Transverse colon (tissue), 4 donors: ENCODE data around the gene TNFRSF18. TPM values are rescaled to one million over a fixed set of nuclear protein-coding genes. Genes with fewer than 3 reads are reported as not detected.

Experiments used
- DNase-seq: peaks from one replicate; pipeline ENCODE4 v3.0.0-alpha.2; 2019
- H3K27ac ChIP-seq, 4 donors: fragments of 200-600 bp; sonication (generic); 2 replicates each; pipeline ENCODE4 v1.5.1; 2016 to 2018; ENCODE audit warnings: inconsistent platforms in 4 of 4
- H3K27me3 ChIP-seq: fragments of 200-600 bp; sonication (generic); 2 replicates; pipeline ENCODE4 v1.5.1; 2017; ENCODE audit warnings: inconsistent platforms
- H3K36me3 ChIP-seq, 4 donors: fragments of 200-600 bp; sonication (generic); 2 replicates each; pipeline ENCODE4 v1.5.1; 2017 to 2019; ENCODE audit warnings: inconsistent platforms in 4 of 4
- H3K4me1 ChIP-seq, 4 donors: fragments of 200-600 bp; sonication (generic); 2 replicates each; pipeline ENCODE4 v1.5.1; 2017 to 2020; ENCODE audit warnings: inconsistent platforms in 4 of 4
- H3K4me3 ChIP-seq, 4 donors: fragments of 200-600 bp; sonication (generic); 1 replicate in 1 of 4; 2 replicates in 3 of 4; pipeline versions ENCODE4 v1.5.1 to v1.6.1; 2017 to 2019; ENCODE audit warnings: inconsistent platforms in 4 of 4
- H3K9me3 ChIP-seq, 2 donors: fragments of 200-600 bp; sonication (generic); 2 replicates each; pipeline ENCODE4 v1.5.1; 2017 to 2019; ENCODE audit warnings: inconsistent platforms in 2 of 2
- EP300 ChIP-seq: sonication (generic); formaldehyde crosslinking; IDR thresholded peaks from one replicate; pipeline ENCODE4 v1.6.1; 2017; ENCODE audit warnings: antibody characterized with exemption, low read depth
- POLR2A ChIP-seq: fragments of 450-650 bp; IDR thresholded peaks from one replicate; pipeline ENCODE4 v1.6.1; 2016; ENCODE audit warnings: antibody characterized with exemption, mild to moderate bottlenecking, moderate library complexity
- POLR2AphosphoS5 ChIP-seq, 3 donors: sonication (generic); formaldehyde crosslinking; IDR thresholded peaks; one replicate each; pipeline ENCODE4 v1.6.1; 2016; ENCODE audit warnings: antibody characterized with exemption in 3 of 3
- WGBS, 2 donors: methylation state at CpG; one replicate each; pipeline ENCODE4 v1.1.5; 2018; ENCODE audit warnings: low coverage in 1 of 2; 5-methylcytosine and 5-hydroxymethylcytosine counted together
- in situ Hi-C, 4 donors: fragments of 200-750 bp; cut with MboI; loops; one replicate each; pipeline versions ENCODE4 v1.15.0 to v1.15.1; 2017; ENCODE audit warnings: low sequenced_read_pairs in 3 of 4, low pct_ligation_motif_present in 1 of 4, low pct_unique_long_range_greater_than_20kb in 1 of 4
- intact Hi-C: fragments of 100-400 bp; cut with DNase I; formaldehyde crosslinking; loops from one replicate; pipeline ENCODE4 v1.15.1; 2023; ENCODE audit warnings: low total_unique reads
- total RNA-seq, 4 donors: library from RNA; depleted of rRNA; stranded (reverse); fragments of >200 nt; gene quantifications; one replicate each; pipeline ENCODE4 v1.1.0, GENCODE V29; 2016
- TF ChIP-seq, protein P1 (sequence below), 5 experiments: fragments of 200-600 bp in 3 of 5; fragments of 450-650 bp in 2 of 5; sonication (generic) in 3 of 5; IDR thresholded peaks; 1 replicate in 2 of 5; 2 replicates in 3 of 5; pipeline ENCODE4 v1.5.1; 2016 to 2017; ENCODE audit warnings: antibody characterized with exemption in 5 of 5, inconsistent platforms in 3 of 5, mild to moderate bottlenecking in 2 of 5, moderate library complexity in 1 of 5

Gene TNFRSF18
- total RNA-seq, 4 donors from 2014 or later, result 3.3 to 7.9 TPM; not detected in 2

DNA sequence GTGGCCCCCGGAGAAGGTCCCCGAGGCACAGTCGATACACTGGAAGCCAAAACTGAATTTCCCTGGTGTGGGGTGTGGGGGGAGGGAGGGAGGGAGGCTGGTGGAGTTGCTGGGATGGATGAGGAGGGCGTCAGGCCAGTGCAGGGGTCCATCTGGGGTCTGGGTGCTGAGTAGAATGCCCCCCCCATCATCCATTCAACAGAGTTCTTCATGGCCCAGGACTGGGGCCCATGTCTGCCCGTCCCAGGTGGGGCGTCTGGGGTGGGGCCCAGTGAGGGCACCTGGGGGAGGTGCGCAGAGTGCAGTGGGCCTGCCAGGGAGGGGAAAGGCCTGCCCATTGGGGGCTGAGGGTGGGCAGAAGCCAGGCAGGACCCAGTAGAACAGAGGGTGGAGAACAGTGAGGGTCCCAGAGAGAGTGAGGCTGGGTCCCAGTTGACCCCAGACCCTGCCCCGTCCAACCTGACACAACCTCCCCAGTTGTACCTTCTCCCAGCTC, 1.9 kb downstream of the TNFRSF18 start:
- 73 to 88% methylated on average over 3 to 8 of the region's 8 CpGs for WGBS, 2 donors
- Histone ChIP-seq H3K36me3 (no peaks in the 10 kb centered on the region), H3K4me3 (no peak overlapping the region), H3K27ac (no peak overlapping the region), H3K4me1 (peaks cover 9 to 40% (median 28%) of the 10 kb centered on the region in 4 donors), H3K9me3 (no peaks in the 10 kb centered on the region), H3K27me3 (peaks cover 84% of the 10 kb centered on the region)
- TF ChIP-seq, protein P1, sequence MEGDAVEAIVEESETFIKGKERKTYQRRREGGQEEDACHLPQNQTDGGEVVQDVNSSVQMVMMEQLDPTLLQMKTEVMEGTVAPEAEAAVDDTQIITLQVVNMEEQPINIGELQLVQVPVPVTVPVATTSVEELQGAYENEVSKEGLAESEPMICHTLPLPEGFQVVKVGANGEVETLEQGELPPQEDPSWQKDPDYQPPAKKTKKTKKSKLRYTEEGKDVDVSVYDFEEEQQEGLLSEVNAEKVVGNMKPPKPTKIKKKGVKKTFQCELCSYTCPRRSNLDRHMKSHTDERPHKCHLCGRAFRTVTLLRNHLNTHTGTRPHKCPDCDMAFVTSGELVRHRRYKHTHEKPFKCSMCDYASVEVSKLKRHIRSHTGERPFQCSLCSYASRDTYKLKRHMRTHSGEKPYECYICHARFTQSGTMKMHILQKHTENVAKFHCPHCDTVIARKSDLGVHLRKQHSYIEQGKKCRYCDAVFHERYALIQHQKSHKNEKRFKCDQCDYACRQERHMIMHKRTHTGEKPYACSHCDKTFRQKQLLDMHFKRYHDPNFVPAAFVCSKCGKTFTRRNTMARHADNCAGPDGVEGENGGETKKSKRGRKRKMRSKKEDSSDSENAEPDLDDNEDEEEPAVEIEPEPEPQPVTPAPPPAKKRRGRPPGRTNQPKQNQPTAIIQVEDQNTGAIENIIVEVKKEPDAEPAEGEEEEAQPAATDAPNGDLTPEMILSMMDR (IDR thresholded peaks at IDR 0.05), result no peak
- TF ChIP-seq EP300, result no peak
- no peak for TF ChIP-seq POLR2A
- no peak for TF ChIP-seq POLR2AphosphoS5 (IDR thresholded peaks at IDR 0.05)
- DNase-seq, result no peak
- in situ Hi-C loops, result no loop called here
- intact Hi-C loops, result no loop called here

- TF ChIP-seq EP300 (no peak), POLR2A (no peak)
- in situ Hi-C loops (no loop called here), intact Hi-C loops (no loop called here)
- Histone ChIP-seq H3K9me3 (no peaks in the 10 kb centered on the region), H3K36me3 (no peaks in the 10 kb centered on the region), H3K27me3 (peaks cover 84% of the 10 kb centered on the region), H3K27ac (no peak overlapping the region), H3K4me1 (peaks cover 7 to 39% (median 27%) of the 10 kb centered on the region in 4 donors), H3K4me3 (no peak overlapping the region)
- DNase-seq, result peak; percentile 5
- WGBS, 2 donors, result 78% methylated on average over 42 of the region's 49 CpGs; no CpG with 5 or more reads in 1 of the 2 donors
Measured at GRCh38 chr1:1203561-1204424, 2.6 kb downstream of the TNFRSF18 start.

GRCh38 chr1:1202831-1203560, 3.4 kb downstream of the TNFRSF18 start:
- H3K9me3 ChIP-seq, result no peaks in the 10 kb centered on the region
- in situ Hi-C loops, result no loop called here
- 67% methylated on average over 16 of the region's 27 CpGs; no CpG with 5 or more reads in 1 of the 2 donors for whole genome bisulfite sequencing, 2 donors
- no peak overlapping the region for H3K4me3 ChIP-seq
- no peak overlapping the region for H3K27ac ChIP-seq
- H3K4me1 ChIP-seq, result peaks cover 2 to 31% (median 20%) of the 10 kb centered on the region in 4 donors
- H3K36me3 ChIP-seq, result no peaks in the 10 kb centered on the region
- intact Hi-C loops, result no loop called here
- H3K27me3 ChIP-seq, result peaks cover 79% of the 10 kb centered on the region
- TF ChIP-seq EP300 (no peak), POLR2A (no peak), POLR2AphosphoS5 (IDR thresholded peaks at IDR 0.05) (no peak)
- TF ChIP-seq, protein P1 (IDR thresholded peaks at IDR 0.05), result no peak
- DNase-seq, result no peak

GRCh38 chr1:1200876-1201810, 5.2 kb downstream of the TNFRSF18 start:
- H3K27ac ChIP-seq, result peak overlapping the region in 3 of 4 donors; percentile 22 to 39 (median 26)

More at GRCh38 chr1:1200876-1201810, 5.2 kb downstream of the TNFRSF18 start:
- intact Hi-C loops (no loop called here), in situ Hi-C loops (no loop called here)
- TF ChIP-seq POLR2A, result no peak
- TF ChIP-seq POLR2AphosphoS5 (IDR thresholded peaks at IDR 0.05), result peak in 1 of 3 donors; percentile 28
- WGBS, 2 donors, result 0% methylated on average over 7 to 10 of the region's 109 CpGs
- Histone ChIP-seq H3K9me3 (no peaks in the 10 kb centered on the region), H3K4me3 (peak overlapping the region; percentile 27 to 53 (median 38)), H3K4me1 (peaks cover 2 to 14% (median 11%) of the 10 kb centered on the region in 4 donors), H3K36me3 (no peaks in the 10 kb centered on the region), H3K27me3 (peaks cover 60% of the 10 kb centered on the region)
- peak; percentile 72 for DNase-seq
